Breast epithelium (tissue), 3 donors: ENCODE data around the gene INSYN2A.

Experiments
- POLR2AphosphoS5 ChIP-seq, 3 donors: sonication (generic); formaldehyde crosslinking; IDR thresholded peaks; one replicate each; pipeline ENCODE4 v1.6.1; 2017; ENCODE audit warnings: antibody characterized with exemption in 3 of 3
- TF ChIP-seq, protein P1 (sequence below), 3 donors: fragments of 450-650 bp; IDR thresholded peaks; one replicate each; pipeline ENCODE4 v1.5.1; 2016 to 2017; ENCODE audit warnings: antibody characterized with exemption in 3 of 3, mild to moderate bottlenecking in 3 of 3, moderate library complexity in 3 of 3

GRCh38 chr10:127198721-127199120 lies 2.3 kb upstream of the INSYN2A start:
- TF ChIP-seq, protein P1, sequence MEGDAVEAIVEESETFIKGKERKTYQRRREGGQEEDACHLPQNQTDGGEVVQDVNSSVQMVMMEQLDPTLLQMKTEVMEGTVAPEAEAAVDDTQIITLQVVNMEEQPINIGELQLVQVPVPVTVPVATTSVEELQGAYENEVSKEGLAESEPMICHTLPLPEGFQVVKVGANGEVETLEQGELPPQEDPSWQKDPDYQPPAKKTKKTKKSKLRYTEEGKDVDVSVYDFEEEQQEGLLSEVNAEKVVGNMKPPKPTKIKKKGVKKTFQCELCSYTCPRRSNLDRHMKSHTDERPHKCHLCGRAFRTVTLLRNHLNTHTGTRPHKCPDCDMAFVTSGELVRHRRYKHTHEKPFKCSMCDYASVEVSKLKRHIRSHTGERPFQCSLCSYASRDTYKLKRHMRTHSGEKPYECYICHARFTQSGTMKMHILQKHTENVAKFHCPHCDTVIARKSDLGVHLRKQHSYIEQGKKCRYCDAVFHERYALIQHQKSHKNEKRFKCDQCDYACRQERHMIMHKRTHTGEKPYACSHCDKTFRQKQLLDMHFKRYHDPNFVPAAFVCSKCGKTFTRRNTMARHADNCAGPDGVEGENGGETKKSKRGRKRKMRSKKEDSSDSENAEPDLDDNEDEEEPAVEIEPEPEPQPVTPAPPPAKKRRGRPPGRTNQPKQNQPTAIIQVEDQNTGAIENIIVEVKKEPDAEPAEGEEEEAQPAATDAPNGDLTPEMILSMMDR (IDR thresholded peaks at IDR 0.05) = no peak
- no peak for TF ChIP-seq POLR2AphosphoS5 (IDR thresholded peaks at IDR 0.05)
